Spleen (tissue), 11 donors: ENCODE measurements around the gene GRK4. TPM values are rescaled to one million over a fixed set of nuclear protein-coding genes. Genes with fewer than 3 reads are reported as not detected.
A peak's percentile ranks its signal among the peaks of the same experiment; 100 is the strongest.

Source experiments
- DNase-seq: peaks from one replicate; pipeline ENCODE4 v3.0.0-alpha.2; 2020
- H3K27ac ChIP-seq, 8 donors: fragments of 200-600 bp; sonication (generic) in 7 of 8; 1 replicate in 4 of 8; 2 replicates in 4 of 8; pipeline versions ENCODE4 v1.5.0 to v1.8.0; 2016 to 2021; ENCODE audit warnings: inconsistent platforms in 4 of 8, mild to moderate bottlenecking in 4 of 8, moderate library complexity in 1 of 8
- H3K27me3 ChIP-seq, 7 donors: fragments of 200-600 bp; sonication (generic) in 6 of 7; replicated peaks in 1 of 7; 1 replicate in 4 of 7; 2 replicates in 3 of 7; pipeline versions ENCODE4 v1.5.0 to v1.8.0; 2016 to 2021; ENCODE audit warnings: inconsistent platforms in 3 of 7, mild to moderate bottlenecking in 1 of 7
- H3K36me3 ChIP-seq, 6 donors: fragments of 200-600 bp; sonication (generic) in 5 of 6; 1 replicate in 4 of 6; 2 replicates in 2 of 6; pipeline versions ENCODE4 v1.5.0 to v1.8.0; 2016 to 2021; ENCODE audit warnings: inconsistent platforms in 2 of 6
- H3K4me1 ChIP-seq, 6 donors: fragments of 200-600 bp; sonication (generic) in 5 of 6; 1 replicate in 3 of 6; 2 replicates in 3 of 6; pipeline versions ENCODE4 v1.5.0 to v1.8.0; 2016 to 2021; ENCODE audit warnings: inconsistent platforms in 3 of 6
- H3K4me3 ChIP-seq, 8 donors: fragments of 200-600 bp; sonication (generic) in 7 of 8; 1 replicate in 4 of 8; 2 replicates in 4 of 8; pipeline versions ENCODE4 v1.5.0 to v1.8.0; 2016 to 2021; ENCODE audit warnings: inconsistent platforms in 4 of 8, mild to moderate bottlenecking in 4 of 8, moderate library complexity in 2 of 8
- H3K9me3 ChIP-seq, 8 donors: fragments of 200-600 bp; sonication (generic) in 7 of 8; 1 replicate in 4 of 8; 2 replicates in 4 of 8; pipeline versions ENCODE4 v1.5.0 to v1.8.0; 2016 to 2021; ENCODE audit warnings: inconsistent platforms in 4 of 8
- POLR2A ChIP-seq, 3 donors: fragments of 450-650 bp; IDR thresholded peaks; one replicate each; pipeline ENCODE4 v1.5.1; 2017; ENCODE audit warnings: antibody characterized with exemption in 3 of 3, mild to moderate bottlenecking in 1 of 3
- POLR2AphosphoS5 ChIP-seq, 3 donors: sonication (generic); formaldehyde crosslinking; IDR thresholded peaks; one replicate each; pipeline ENCODE4 v1.5.1; 2017; ENCODE audit warnings: antibody characterized with exemption in 3 of 3
- WGBS, 5 donors: extraction: QIAGEN DNeasy Blood & Tissue Kit in 3 of 5; methylation state at CpG; one replicate each; pipeline versions ENCODE4 v1.1.5 to v1.1.7; 2013 to 2018; 5-methylcytosine and 5-hydroxymethylcytosine counted together
- intact Hi-C: fragments of 100-400 bp; cut with DNase I; formaldehyde crosslinking; loops from one replicate; pipeline ENCODE4 v1.15.0; 2023; ENCODE audit warnings: low total_unique reads
- polyA plus RNA-seq, 3 donors: library from polyadenylated mRNA; stranded (reverse); fragments of 200-250 nt; gene quantifications; one replicate each; pipeline ENCODE4 v1.2.1, GENCODE V29; 2013
- total RNA-seq, 7 donors: library from RNA; depleted of rRNA in 3 of 7; stranded (reverse); fragments of >200 nt in 3 of 7; fragmentation: NEBNext Ultra II Directional in 4 of 7; extraction: Animal tissue kit (Norgen Biotek cat#: 25700) in 4 of 7; gene quantifications; one replicate each; pipeline versions ENCODE4 v1.1.0 to v1.2.1, GENCODE V29; 2016 to 2021
- TF ChIP-seq, protein P1 (sequence below), 11 experiments: fragments of 200-600 bp in 7 of 11; fragments of 450-650 bp in 4 of 11; sonication (generic) in 4 of 11; IDR thresholded peaks in 8 of 11; conservative IDR thresholded peaks in 3 of 11; 1 replicate in 7 of 11; 2 replicates in 4 of 11; pipeline versions ENCODE4 v1.4.0 to v1.8.0; 2016 to 2021; ENCODE audit warnings: antibody characterized with exemption in 11 of 11, inconsistent platforms in 4 of 11, mild to moderate bottlenecking in 1 of 11
- donor health status: healthy with polysubstance abuse.
- donor health status: DM: no; HTN: no; CAD: no; lungs with moderate emphysema.
- donor health status: DM: no; HTN: no; CAD: no.
- donor health status: Bipolar disorder and iron deficiency.
- donor health status: healthy.
- donor health status: DM: no; HTN: no; CAD: no.
- donor health status: DM: yes; HTN: yes; CAD: no.

GRK4 gene
- total and polyA plus RNA-seq, 10 donors = 1.0 to 4.3 (median 2.2) TPM

DNA sequence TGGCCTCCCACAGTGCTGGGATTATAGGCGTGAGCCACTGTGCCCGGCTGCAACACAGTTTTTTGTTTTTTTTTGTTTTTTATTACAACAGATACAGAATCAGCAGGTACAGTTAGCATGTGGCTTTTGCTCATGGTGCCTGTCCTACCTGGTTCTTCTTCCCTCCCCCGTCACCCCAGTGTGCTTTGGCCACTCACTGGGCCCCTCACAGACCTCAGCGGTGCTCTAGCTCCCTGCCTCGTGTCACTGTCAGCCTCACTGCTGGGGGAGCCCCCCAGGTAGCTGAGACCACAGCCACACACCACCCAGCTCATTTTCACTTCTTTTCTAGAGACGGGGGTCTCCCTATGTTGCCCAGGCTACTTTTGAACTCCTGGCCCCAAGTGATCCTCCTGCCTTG, 72.3 kb downstream of the GRK4 start:
- peaks cover 9 to 37% (median 23%) of the 10 kb centered on the region in 6 donors for H3K4me1 ChIP-seq
- H3K36me3 ChIP-seq = no peaks in the 10 kb centered on the region
- H3K9me3 ChIP-seq = no peaks in the 10 kb centered on the region
- DNase-seq = no peak
- no peak overlapping the region for H3K4me3 ChIP-seq
- no peak overlapping the region for H3K27ac ChIP-seq
- H3K27me3 ChIP-seq = no peaks in the 10 kb centered on the region
- intact Hi-C loops = no loop called here
- TF ChIP-seq, protein P1, sequence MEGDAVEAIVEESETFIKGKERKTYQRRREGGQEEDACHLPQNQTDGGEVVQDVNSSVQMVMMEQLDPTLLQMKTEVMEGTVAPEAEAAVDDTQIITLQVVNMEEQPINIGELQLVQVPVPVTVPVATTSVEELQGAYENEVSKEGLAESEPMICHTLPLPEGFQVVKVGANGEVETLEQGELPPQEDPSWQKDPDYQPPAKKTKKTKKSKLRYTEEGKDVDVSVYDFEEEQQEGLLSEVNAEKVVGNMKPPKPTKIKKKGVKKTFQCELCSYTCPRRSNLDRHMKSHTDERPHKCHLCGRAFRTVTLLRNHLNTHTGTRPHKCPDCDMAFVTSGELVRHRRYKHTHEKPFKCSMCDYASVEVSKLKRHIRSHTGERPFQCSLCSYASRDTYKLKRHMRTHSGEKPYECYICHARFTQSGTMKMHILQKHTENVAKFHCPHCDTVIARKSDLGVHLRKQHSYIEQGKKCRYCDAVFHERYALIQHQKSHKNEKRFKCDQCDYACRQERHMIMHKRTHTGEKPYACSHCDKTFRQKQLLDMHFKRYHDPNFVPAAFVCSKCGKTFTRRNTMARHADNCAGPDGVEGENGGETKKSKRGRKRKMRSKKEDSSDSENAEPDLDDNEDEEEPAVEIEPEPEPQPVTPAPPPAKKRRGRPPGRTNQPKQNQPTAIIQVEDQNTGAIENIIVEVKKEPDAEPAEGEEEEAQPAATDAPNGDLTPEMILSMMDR (IDR thresholded peaks at IDR 0.05 in 8 of 11, conservative IDR thresholded peaks at IDR 0.05 in 3 of 11) = no peak
- TF ChIP-seq POLR2AphosphoS5 (IDR thresholded peaks at IDR 0.05) (no peak), POLR2A (IDR thresholded peaks at IDR 0.05) (no peak)
- WGBS, 5 donors = 80 to 88% (median 85%) methylated on average over 6 of the region's 6 CpGs

DNA sequence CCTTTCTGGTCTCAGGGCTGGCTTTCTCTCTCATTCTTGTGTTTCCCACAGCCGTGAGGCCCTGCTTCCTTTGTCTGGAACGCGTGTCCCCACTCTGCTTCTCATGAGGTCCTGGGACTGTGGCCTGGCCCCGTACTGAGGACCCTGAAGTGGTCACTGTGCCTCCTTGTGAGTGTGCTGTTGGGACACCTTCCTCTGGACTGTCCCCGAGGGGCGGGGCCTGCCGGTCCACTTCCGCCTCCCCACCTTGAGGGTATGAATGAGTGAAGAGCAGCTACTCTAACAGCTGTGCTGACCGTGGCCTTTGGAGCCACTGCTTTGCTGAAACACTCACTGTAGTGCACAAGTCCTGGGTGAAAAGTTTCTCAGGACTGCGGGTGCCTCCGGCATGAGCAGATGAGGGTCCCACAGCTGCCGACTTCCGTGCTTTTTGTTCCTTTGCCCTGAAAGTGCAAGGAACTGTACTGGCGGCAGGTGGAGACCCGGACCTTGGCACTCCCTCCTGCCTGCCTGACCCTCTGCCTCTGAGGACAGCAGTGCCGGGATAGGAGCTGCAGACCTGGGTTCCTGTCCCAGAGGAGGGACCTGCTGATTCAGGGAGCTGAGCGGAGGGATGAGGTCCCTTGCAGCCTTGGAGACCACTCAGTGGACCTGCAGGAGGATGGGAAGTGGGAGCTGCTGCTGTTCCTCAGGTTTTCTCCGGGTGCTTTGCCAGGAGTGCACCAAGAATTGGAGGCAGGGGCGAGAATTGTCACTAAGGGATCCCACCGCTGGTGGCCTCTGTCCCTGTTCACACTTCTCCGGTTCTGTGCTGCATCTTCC, 73.0 kb downstream of the GRK4 start:
- TF ChIP-seq, protein P1 (IDR thresholded peaks at IDR 0.05 in 8 of 11, conservative IDR thresholded peaks at IDR 0.05 in 3 of 11) = no peak
- TF ChIP-seq POLR2AphosphoS5 (IDR thresholded peaks at IDR 0.05) (no peak), POLR2A (IDR thresholded peaks at IDR 0.05) (no peak)
- H3K27me3 ChIP-seq = no peaks in the 10 kb centered on the region
- intact Hi-C loops = no loop called here
- H3K4me1 ChIP-seq = peaks cover 13 to 44% (median 30%) of the 10 kb centered on the region in 6 donors
- no peaks in the 10 kb centered on the region for H3K36me3 ChIP-seq
- peak; percentile 69 for DNase-seq
- H3K9me3 ChIP-seq = no peaks in the 10 kb centered on the region
- no peak overlapping the region for H3K4me3 ChIP-seq
- no peak overlapping the region for H3K27ac ChIP-seq
- 82 to 86% (median 83%) methylated on average over 17 to 21 of the region's 21 CpGs for WGBS, 5 donors

- 2 to 10% (median 5%) methylated on average over 6 of the region's 6 CpGs for WGBS, 5 donors
- H3K36me3 ChIP-seq = no peaks in the 10 kb centered on the region
- H3K4me3 ChIP-seq = peak overlapping the region in 7 of 8 donors; percentile 13 to 53 (median 20)
- TF ChIP-seq POLR2A (IDR thresholded peaks at IDR 0.05) (no peak), POLR2AphosphoS5 (IDR thresholded peaks at IDR 0.05) (peak in 1 of 3 donors; percentile 33)
- TF ChIP-seq, protein P1 (IDR thresholded peaks at IDR 0.05 in 8 of 11, conservative IDR thresholded peaks at IDR 0.05 in 3 of 11) = no peak
- intact Hi-C loops = no loop called here
- H3K4me1 ChIP-seq = peaks cover 24 to 61% (median 46%) of the 10 kb centered on the region in 6 donors
- no peaks in the 10 kb centered on the region for H3K9me3 ChIP-seq
- peak overlapping the region in 6 of 8 donors; percentile 17 to 60 (median 38) for H3K27ac ChIP-seq
- H3K27me3 ChIP-seq = no peaks in the 10 kb centered on the region
- peak; percentile 77 for DNase-seq
Measured at GRCh38 chr4:3037957-3038461, 74.6 kb downstream of the GRK4 start.

DNA sequence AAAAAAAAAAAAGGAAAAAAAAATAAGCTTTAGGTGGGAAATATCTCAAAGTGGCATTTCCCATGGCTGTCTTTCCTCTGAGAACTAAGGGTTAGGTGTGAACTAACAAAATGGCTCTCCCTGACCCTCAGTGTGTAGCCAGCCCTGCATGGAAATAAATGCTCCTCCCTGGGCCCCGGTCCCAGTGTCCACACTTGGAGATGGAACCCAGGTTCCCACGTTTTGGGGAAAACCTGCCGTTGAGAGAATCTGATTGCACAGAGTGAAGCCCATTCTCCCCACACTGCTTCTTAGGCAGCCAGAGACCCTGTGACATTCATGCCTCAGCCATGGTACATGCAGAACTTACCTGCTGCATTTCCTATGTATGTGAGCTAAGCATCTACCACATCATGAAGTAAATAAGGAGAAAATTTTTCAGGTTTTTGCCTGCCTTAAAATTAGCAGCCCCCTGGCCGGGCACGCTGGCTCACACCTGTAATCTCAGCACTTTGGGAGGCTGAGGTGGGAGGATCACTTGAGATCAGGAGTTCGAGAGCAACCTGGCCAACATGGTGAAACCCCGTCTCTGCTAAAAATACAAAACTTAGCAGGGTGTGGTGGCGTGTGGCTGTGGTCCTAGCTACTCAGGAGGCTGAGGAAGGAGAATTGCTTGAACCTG, 76.5 kb downstream of the GRK4 start:
- Histone ChIP-seq H3K36me3 (no peaks in the 10 kb centered on the region), H3K27me3 (no peaks in the 10 kb centered on the region), H3K4me1 (peaks cover 24 to 79% (median 50%) of the 10 kb centered on the region in 6 donors), H3K4me3 (peak overlapping the region in 1 of 8 donors; percentile 72), H3K9me3 (no peaks in the 10 kb centered on the region), H3K27ac (peak overlapping the region in 5 of 8 donors; percentile 79 to 91 (median 85))
- TF ChIP-seq POLR2AphosphoS5 (IDR thresholded peaks at IDR 0.05) (no peak), POLR2A (IDR thresholded peaks at IDR 0.05) (no peak)
- TF ChIP-seq, protein P1 (IDR thresholded peaks at IDR 0.05 in 8 of 11, conservative IDR thresholded peaks at IDR 0.05 in 3 of 11) = no peak
- WGBS, 5 donors = 76 to 87% (median 80%) methylated on average over 8 of the region's 8 CpGs
- DNase-seq = peak; percentile 59
- intact Hi-C loops = no loop called here
